GM18526 (cell line): Measurements from ENCODE around the gene SLC50A1.

Experiments
- POLR2A ChIP-seq: IDR thresholded peaks from 3 replicates; pipeline ENCODE4 v1.6.1; 2011; ENCODE audit not compliant: insufficient read length; ENCODE audit errors: extremely low read depth

The SLC50A1 gene

GRCh38 chr1:155107309-155108264, 28.1 kb upstream of the SLC50A1 start:
- TF ChIP-seq POLR2A, result no peak

- no peak for TF ChIP-seq POLR2A
Observed at GRCh38 chr1:155108296-155108695, 27.4 kb upstream of the SLC50A1 start.

DNA sequence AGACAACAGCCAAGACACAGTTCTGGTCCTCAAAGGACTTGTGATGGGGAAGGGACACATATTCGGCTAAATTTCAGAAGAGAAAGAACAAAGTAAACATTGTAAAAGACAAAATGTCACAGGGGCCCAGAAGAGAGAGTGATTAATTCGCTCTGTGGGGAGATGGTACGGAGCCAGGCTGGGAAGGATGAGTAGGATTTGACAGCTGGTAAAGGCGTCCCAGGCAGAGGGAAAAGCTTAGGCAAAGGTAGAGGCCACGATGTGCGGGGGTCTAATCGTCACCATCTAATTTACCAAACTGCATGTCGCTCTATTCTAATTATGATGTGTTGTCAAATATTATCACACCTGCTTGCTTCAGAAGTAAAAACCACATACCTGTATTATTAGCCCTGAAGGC, 25.3 kb upstream of the SLC50A1 start:
- no peak for TF ChIP-seq POLR2A

DNA sequence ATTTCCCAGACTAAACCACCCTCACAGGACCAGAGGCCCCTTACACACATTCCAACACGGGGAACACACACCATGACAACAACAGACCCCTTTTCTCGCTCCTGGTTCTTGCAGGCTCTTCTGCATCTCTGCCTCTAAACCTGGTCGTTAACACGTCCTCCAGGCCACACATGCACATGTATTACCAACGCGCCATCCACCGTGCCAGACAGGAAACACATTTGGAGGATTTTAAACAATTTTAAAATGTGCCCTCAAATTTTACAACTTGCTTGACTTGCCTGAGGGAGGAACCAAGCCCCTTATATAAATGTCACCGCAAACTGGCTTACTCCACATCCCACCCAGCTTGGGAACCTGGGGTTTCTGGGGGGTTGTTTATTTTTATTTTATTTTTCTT, 24.8 kb upstream of the SLC50A1 start:
- TF ChIP-seq POLR2A, result no peak

DNA sequence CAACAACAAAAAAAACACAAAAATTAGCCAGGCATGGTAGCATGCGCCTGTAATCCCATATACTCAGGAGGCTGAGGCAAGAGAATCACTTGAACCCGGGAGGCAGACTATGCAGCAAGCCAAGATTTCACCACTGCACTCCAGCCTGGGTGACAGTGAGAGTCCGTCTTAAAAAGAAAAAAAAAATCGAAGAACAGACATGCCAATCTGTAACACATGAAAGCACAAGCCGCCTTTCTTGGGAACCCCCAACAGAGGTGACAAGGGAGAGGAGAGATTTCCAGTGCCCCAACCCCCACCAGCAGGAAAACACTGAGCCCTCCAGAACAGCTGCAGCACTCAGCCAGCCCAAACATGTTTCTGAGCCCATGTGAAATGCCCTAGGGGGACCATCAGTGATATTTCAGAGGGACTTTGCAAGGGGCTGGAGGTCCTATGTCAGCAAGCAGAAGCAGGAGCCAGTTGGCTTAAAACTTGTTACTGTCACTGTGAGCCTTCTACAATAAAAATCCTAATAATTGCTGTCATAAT, 22.1 kb upstream of the SLC50A1 start:
- TF ChIP-seq POLR2A, result no peak

GRCh38 chr1:155116113-155116764, 19.4 kb upstream of the SLC50A1 start:
- TF ChIP-seq POLR2A, result no peak

- no peak for TF ChIP-seq POLR2A
Observed at GRCh38 chr1:155117610-155118009, 18.0 kb upstream of the SLC50A1 start.

GRCh38 chr1:155120253-155120652, 15.4 kb upstream of the SLC50A1 start:
- TF ChIP-seq POLR2A, result no peak

DNA sequence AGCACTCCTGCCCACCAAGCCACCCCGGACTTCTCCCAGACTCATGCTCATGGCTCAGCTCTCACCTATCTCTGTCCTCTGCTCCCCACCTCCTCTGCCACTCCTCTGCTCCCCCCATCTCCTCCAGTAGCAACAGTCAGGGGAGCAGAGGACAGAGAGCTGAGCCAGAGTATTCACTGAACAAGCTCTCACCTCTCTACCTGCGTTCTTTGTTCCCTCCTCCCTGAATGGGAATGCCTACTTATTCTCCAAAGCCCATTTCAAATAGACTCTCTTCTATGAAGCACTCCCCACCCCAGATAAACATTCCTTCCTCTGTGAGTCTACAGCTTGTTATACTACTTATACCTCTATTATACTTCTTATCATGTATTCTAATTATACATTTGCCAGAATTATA, 14.4 kb upstream of the SLC50A1 start:
- no peak for TF ChIP-seq POLR2A

DNA sequence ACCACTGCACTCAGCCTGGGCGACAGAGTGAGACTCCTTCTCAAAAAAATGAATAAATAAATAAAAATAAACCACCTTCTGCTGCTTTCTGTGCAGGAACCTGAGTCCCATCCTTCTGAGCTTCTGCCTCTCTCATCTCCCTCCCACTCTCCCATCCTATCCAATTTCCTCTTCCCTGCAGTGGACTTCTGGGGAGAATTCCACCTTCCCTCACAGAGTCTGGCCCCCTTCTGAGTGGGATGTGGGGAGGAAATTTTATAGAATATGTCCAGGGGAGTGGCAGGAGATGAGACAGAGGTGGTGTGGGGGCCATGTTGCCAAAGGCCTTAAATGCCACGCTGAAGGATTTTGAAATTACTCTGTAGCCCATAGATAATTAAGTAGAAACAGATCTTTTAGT, 13.3 kb upstream of the SLC50A1 start:
- TF ChIP-seq POLR2A, result no peak

- TF ChIP-seq POLR2A, result no peak
Observed at GRCh38 chr1:155123801-155124200, 11.9 kb upstream of the SLC50A1 start.

- TF ChIP-seq POLR2A, result no peak
Observed at GRCh38 chr1:155124503-155125463, 10.9 kb upstream of the SLC50A1 start.

- TF ChIP-seq POLR2A, result no peak
Observed at GRCh38 chr1:155125511-155125945, 10.1 kb upstream of the SLC50A1 start.

- no peak for TF ChIP-seq POLR2A
Observed at GRCh38 chr1:155125946-155126555, 9.6 kb upstream of the SLC50A1 start.
